Omental fat pad (tissue), 4 donors: ENCODE measurements around the gene GJA10. TPM values are rescaled to one million over a fixed set of nuclear protein-coding genes. Genes with fewer than 3 reads are reported as not detected.

ENCODE experiments used
- ATAC-seq: fragments of 150-250 bp; one replicate; pipeline ENCODE4 v1.9.1; 2016; ENCODE audit warnings: mild to moderate bottlenecking, moderate library complexity; ENCODE audit not compliant: low FRiP score
- DNase-seq: peaks from one replicate; pipeline ENCODE4 v3.0.0-alpha.2; 2019; ENCODE audit warnings: low spot score
- total RNA-seq, 4 donors: library from RNA; depleted of rRNA; stranded (reverse); fragments of >200 nt; gene quantifications; one replicate each; pipeline ENCODE4 v1.1.0, GENCODE V29; 2016
- TF ChIP-seq, protein P1 (sequence below), 3 donors: fragments of 450-650 bp; IDR thresholded peaks; one replicate each; pipeline ENCODE4 v1.5.1; 2016 to 2017; ENCODE audit warnings: antibody characterized with exemption in 3 of 3, mild to moderate bottlenecking in 3 of 3, moderate library complexity in 2 of 3

The GJA10 gene
- total RNA-seq, 4 donors from 2014 or later: not detected

DNA sequence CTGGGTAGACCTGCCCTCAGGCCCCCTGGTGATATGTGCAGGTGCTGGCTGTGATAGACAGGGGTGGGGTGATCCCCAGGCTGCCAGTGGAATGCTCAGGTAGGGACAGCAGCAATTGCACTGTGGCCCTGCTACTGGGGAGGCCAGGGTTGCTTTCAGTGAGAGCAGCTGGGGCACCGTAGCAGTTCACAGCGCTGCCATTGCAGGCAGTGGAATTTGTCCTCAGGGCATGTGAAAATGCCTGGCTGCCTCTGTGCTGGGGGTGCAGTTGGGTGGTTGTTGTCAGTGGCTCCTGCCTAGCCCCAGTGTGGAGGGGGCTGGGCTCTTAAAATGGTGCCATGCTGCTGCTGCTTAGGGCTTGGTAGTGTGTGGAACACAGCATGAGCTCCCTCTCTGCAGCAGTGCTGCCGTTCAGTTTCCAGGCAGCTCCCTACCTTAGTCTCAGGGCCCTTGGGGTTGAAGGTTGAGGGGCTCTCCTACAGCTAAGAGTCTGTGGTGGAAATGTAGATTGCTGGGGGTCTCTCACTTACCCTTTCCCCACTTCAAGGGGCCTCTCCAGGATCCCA, 23.6 kb downstream of the GJA10 start:
- TF ChIP-seq, protein P1, sequence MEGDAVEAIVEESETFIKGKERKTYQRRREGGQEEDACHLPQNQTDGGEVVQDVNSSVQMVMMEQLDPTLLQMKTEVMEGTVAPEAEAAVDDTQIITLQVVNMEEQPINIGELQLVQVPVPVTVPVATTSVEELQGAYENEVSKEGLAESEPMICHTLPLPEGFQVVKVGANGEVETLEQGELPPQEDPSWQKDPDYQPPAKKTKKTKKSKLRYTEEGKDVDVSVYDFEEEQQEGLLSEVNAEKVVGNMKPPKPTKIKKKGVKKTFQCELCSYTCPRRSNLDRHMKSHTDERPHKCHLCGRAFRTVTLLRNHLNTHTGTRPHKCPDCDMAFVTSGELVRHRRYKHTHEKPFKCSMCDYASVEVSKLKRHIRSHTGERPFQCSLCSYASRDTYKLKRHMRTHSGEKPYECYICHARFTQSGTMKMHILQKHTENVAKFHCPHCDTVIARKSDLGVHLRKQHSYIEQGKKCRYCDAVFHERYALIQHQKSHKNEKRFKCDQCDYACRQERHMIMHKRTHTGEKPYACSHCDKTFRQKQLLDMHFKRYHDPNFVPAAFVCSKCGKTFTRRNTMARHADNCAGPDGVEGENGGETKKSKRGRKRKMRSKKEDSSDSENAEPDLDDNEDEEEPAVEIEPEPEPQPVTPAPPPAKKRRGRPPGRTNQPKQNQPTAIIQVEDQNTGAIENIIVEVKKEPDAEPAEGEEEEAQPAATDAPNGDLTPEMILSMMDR (IDR thresholded peaks at IDR 0.05): no peak
- ATAC-seq: no peak
- no peak for DNase-seq

DNA sequence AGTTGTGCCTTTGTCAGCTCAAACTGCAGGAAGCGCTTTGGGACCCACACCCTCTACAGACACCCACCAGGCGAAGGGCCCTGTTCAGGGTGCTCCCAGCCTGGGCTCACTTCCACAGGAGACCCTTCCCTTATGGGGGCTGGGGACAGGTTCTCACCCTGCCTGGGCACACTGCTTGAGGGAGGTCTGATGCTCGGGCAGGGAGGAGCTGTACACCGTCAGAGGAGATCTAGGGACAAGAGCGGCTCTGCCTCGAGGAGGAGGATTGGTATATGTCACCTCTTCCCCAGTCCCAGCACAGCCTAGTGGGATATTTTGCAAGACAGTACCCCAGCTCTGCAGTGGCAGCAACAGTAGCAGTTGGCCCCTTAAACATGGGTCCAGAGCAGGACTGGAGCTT, 26.9 kb downstream of the GJA10 start:
- no peak for ATAC-seq
- TF ChIP-seq, protein P1 (IDR thresholded peaks at IDR 0.05): no peak
- no peak for DNase-seq

DNA sequence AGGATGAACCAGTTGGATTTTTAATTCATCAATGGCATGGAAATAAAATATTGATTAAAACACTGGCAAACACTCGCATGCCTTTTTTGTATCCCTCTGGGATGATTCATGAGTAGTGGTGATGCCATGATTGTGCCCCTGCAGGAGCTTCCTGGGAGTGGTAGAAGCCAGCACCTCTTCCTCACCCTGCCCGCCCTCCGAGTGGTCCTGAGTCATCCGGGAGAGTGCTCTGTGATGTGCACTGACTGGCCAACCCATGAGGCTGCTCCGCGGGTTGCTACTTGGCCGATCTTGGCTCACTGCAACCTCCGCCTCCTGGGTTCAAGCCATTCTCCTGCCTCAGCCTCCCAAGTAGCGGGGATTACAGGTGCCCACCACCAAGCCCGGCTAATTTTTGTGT, 27.4 kb downstream of the GJA10 start:
- ATAC-seq (no peak), DNase-seq (no peak)
- TF ChIP-seq, protein P1 (IDR thresholded peaks at IDR 0.05): no peak

DNA sequence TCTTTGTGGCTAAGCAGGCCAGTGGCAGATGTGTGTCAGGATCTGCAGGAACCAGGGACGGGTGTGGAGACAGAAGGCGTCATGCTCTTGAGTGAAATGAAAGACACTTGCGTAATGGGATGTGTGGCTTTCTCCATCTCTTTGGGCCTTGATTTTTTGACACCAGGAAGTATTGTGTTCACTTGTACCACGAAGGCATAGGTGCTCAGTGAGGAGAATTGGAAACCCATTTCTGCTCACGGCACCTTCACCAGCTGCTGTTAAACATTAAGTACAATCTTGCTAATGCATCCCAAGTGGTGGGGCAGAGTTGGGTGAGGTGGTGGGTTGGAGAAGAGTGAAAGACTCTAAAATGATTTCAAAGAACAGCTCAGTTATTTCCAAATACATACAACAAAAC, 30.0 kb downstream of the GJA10 start:
- TF ChIP-seq, protein P1 (IDR thresholded peaks at IDR 0.05): no peak
- ATAC-seq: no peak
- no peak for DNase-seq

DNA sequence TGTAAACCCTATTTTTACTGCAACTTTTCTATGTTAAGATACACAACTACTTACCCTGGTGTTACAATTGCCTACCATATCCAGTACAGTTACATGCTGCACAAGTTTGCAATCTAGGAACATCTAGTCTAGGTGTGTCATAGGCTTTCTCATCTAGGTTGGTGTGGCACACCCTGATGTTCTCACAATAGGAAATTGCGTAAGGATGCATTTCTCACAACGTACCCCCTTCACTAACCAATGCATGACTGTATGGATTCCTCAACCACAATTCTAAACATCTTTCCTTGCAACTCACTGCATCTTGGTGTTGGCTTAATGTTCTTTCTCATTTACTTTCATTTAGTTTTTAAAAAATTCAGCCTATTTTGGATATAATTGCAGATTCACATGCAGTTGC, 31.6 kb downstream of the GJA10 start:
- DNase-seq: no peak
- TF ChIP-seq, protein P1 (IDR thresholded peaks at IDR 0.05): no peak

DNA sequence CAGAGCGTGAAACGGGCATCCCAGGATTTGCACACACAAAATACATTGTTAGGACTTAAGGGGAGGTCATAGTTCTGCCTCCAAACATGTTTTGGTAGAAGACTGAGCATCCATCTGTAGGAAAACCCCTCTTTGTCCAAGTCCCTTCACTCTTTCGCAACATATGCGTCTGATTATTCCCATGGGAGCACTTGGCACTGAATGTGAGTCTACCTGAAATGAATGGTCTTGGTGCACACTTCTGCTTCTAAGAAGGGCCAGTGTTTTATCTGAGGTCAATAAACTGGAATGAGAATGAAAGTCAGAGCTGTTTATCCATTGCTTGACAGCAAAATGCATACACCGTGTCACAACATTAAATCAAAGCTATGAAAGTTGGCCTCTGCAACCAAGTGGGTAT, 33.0 kb downstream of the GJA10 start:
- TF ChIP-seq, protein P1 (IDR thresholded peaks at IDR 0.05): no peak
- DNase-seq: no peak
- no peak for ATAC-seq

More for the DNA sequence above, 31.6 kb downstream of the GJA10 start:
- no peak for ATAC-seq

DNA sequence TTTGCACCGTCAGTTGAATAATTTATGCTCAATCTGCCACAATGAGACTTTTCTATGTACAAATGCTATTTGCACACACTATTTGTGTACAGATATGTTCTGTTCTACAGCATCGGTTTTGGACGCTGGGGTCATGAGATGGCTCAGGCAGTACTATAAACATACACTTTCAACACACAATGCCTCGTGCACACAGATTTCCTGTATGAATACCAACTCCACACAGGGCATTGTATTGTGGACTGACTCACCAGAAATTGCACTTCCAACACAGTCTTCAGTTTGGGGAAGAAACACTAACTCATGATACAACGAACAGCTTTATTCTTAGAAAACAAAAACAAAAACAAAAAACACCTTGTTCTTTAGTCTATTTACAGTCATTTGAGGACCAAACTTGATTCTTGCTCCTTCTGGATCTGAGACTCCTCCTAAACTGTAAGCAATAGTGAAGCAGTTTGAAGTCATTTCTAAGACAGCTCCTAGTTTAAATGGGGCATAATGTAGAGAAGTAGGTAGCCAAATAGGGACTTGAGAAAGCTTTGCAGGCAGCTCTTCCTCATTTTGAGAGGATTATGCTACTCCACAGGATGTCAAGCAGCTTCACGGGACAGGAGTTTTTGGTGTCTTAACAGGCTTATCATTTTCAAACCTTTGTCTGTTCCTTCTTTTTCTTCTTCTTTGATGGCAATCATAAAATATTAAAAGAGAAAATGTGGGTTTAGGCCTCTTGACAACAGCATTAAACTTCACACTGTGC, 33.7 kb downstream of the GJA10 start:
- no peak for DNase-seq
- no peak for ATAC-seq
- TF ChIP-seq, protein P1 (IDR thresholded peaks at IDR 0.05): no peak
